Measurements from ENCODE around the gene OTUD6A. TPM values are rescaled to one million over a fixed set of nuclear protein-coding genes. Genes with fewer than 3 reads are reported as not detected.
A peak's percentile ranks its signal among the peaks of the same experiment; 100 is the strongest.

OTUD6A gene
- total RNA-seq, 1 donor from 2014 or later: not detected

GRCh38 chrX:70046978-70047377 lies 15.3 kb upstream of the OTUD6A start:
- ATAC-seq: no peak
- Histone ChIP-seq H3K27ac (no peak overlapping the region), H3K9me3 (no peaks in the 10 kb centered on the region), H3K36me3 (no peaks in the 10 kb centered on the region), H3K27me3 (ENCODE audit: low read depth) (no peaks in the 10 kb centered on the region), H3K4me3 (no peak overlapping the region), H3K4me1 (no peaks in the 10 kb centered on the region)
- no peak for DNase-seq
- intact Hi-C loops (cut with DNase I): no loop called here
- TF ChIP-seq, protein P1, sequence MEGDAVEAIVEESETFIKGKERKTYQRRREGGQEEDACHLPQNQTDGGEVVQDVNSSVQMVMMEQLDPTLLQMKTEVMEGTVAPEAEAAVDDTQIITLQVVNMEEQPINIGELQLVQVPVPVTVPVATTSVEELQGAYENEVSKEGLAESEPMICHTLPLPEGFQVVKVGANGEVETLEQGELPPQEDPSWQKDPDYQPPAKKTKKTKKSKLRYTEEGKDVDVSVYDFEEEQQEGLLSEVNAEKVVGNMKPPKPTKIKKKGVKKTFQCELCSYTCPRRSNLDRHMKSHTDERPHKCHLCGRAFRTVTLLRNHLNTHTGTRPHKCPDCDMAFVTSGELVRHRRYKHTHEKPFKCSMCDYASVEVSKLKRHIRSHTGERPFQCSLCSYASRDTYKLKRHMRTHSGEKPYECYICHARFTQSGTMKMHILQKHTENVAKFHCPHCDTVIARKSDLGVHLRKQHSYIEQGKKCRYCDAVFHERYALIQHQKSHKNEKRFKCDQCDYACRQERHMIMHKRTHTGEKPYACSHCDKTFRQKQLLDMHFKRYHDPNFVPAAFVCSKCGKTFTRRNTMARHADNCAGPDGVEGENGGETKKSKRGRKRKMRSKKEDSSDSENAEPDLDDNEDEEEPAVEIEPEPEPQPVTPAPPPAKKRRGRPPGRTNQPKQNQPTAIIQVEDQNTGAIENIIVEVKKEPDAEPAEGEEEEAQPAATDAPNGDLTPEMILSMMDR (IDR thresholded peaks at IDR 0.05): no peak

- Histone ChIP-seq H3K9me3 (no peaks in the 10 kb centered on the region), H3K36me3 (no peaks in the 10 kb centered on the region), H3K4me3 (no peak overlapping the region), H3K4me1 (no peaks in the 10 kb centered on the region), H3K27ac (no peak overlapping the region), H3K27me3 (ENCODE audit: low read depth) (no peaks in the 10 kb centered on the region)
- TF ChIP-seq, protein P1 (IDR thresholded peaks at IDR 0.05): no peak
- intact Hi-C loops (cut with DNase I): no loop called here
- DNase-seq: no peak
- no peak for ATAC-seq
Measured at GRCh38 chrX:70049406-70049805, 12.9 kb upstream of the OTUD6A start.

- intact Hi-C loops (cut with DNase I): no loop called here
- TF ChIP-seq, protein P1 (IDR thresholded peaks at IDR 0.05): no peak
- Histone ChIP-seq H3K4me1 (no peaks in the 10 kb centered on the region), H3K9me3 (no peaks in the 10 kb centered on the region), H3K4me3 (no peak within 1 kb of the TSS), H3K27ac (no peak within 1 kb of the TSS), H3K36me3 (no peaks in the 10 kb centered on the region), H3K27me3 (ENCODE audit: low read depth) (no peaks in the 10 kb centered on the region)
- DNase-seq (no peak), ATAC-seq (peak in 1 of 2 donors; percentile 48)
Measured at GRCh38 chrX:70049925-70050324, 12.3 kb upstream of the OTUD6A start, which contains the start of gene AWAT2. AWAT2 (minus strand) TSS chrX:70049938; CDS start chrX:70049932, 6 bp downstream.

GRCh38 chrX:70052895-70053615 lies 9.2 kb upstream of the OTUD6A start:
- no peak overlapping the region for H3K4me3 ChIP-seq
- no peak overlapping the region for H3K27ac ChIP-seq
- no peak for ATAC-seq
- no peak for DNase-seq
- H3K9me3 ChIP-seq: no peaks in the 10 kb centered on the region
- intact Hi-C loops (cut with DNase I): no loop called here
- H3K4me1 ChIP-seq: no peaks in the 10 kb centered on the region
- H3K36me3 ChIP-seq: no peaks in the 10 kb centered on the region
- TF ChIP-seq, protein P1 (IDR thresholded peaks at IDR 0.05): no peak
- H3K27me3 ChIP-seq (ENCODE audit: low read depth): no peaks in the 10 kb centered on the region

GRCh38 chrX:70054391-70054790 lies 7.9 kb upstream of the OTUD6A start:
- H3K27ac ChIP-seq: no peak overlapping the region
- TF ChIP-seq, protein P1 (IDR thresholded peaks at IDR 0.05): no peak
- H3K27me3 ChIP-seq (ENCODE audit: low read depth): no peaks in the 10 kb centered on the region
- H3K4me3 ChIP-seq: no peak overlapping the region
- ATAC-seq (no peak), DNase-seq (no peak)
- H3K36me3 ChIP-seq: no peaks in the 10 kb centered on the region
- intact Hi-C loops (cut with DNase I): no loop called here
- no peaks in the 10 kb centered on the region for H3K4me1 ChIP-seq
- no peaks in the 10 kb centered on the region for H3K9me3 ChIP-seq
